ENCODE results near the gene WDR77.

Gene WDR77

GRCh38 chr1:111417755-111418154, 31.3 kb downstream of the WDR77 start:
- TF ChIP-seq CTCF (IDR thresholded peaks at IDR 0.05; ENCODE audit: borderline replicate concordance, control extremely low read depth, extremely low read depth, insufficient read depth, missing control alignments), result no peak
- in situ Hi-C loops (cut with MboI; ENCODE audit: low sequenced_read_pairs, unreplicated experiment), result no loop called here
- no peak for DNase-seq (ENCODE audit: low spot score)

- TF ChIP-seq CTCF (IDR thresholded peaks at IDR 0.05; ENCODE audit: borderline replicate concordance, control extremely low read depth, extremely low read depth, insufficient read depth, missing control alignments), result no peak
- in situ Hi-C loops (cut with MboI; ENCODE audit: low sequenced_read_pairs, unreplicated experiment), result no loop called here
- DNase-seq (ENCODE audit: low spot score), result no peak
These were observed 33.6 kb downstream of the WDR77 start for GRCh38 chr1:111415461-111415860.

- DNase-seq (ENCODE audit: low spot score), result no peak
- in situ Hi-C loops (cut with MboI; ENCODE audit: low sequenced_read_pairs, unreplicated experiment), result no loop called here
- no peak for TF ChIP-seq CTCF (IDR thresholded peaks at IDR 0.05; ENCODE audit: borderline replicate concordance, control extremely low read depth, extremely low read depth, insufficient read depth, missing control alignments)
These were observed 34.3 kb downstream of the WDR77 start for GRCh38 chr1:111414756-111415155.

- in situ Hi-C loops (cut with MboI; ENCODE audit: low sequenced_read_pairs, unreplicated experiment), result no loop called here
- TF ChIP-seq CTCF (IDR thresholded peaks at IDR 0.05; ENCODE audit: borderline replicate concordance, control extremely low read depth, extremely low read depth, insufficient read depth, missing control alignments), result no peak
- no peak for DNase-seq (ENCODE audit: low spot score)
These were observed 36.2 kb downstream of the WDR77 start for GRCh38 chr1:111412839-111413238.

GRCh38 chr1:111407301-111407700, 41.8 kb downstream of the WDR77 start:
- no peak for TF ChIP-seq CTCF (IDR thresholded peaks at IDR 0.05; ENCODE audit: borderline replicate concordance, control extremely low read depth, extremely low read depth, insufficient read depth, missing control alignments)
- no peak for DNase-seq (ENCODE audit: low spot score)
- in situ Hi-C loops (cut with MboI; ENCODE audit: low sequenced_read_pairs, unreplicated experiment), result no loop called here

GRCh38 chr1:111406321-111406768, 42.7 kb downstream of the WDR77 start:
- TF ChIP-seq CTCF (IDR thresholded peaks at IDR 0.05; ENCODE audit: borderline replicate concordance, control extremely low read depth, extremely low read depth, insufficient read depth, missing control alignments), result no peak
- DNase-seq (ENCODE audit: low spot score), result peak; percentile 52
- in situ Hi-C loops (cut with MboI; ENCODE audit: low sequenced_read_pairs, unreplicated experiment), result no loop called here

- DNase-seq (ENCODE audit: low spot score), result no peak
- TF ChIP-seq CTCF (IDR thresholded peaks at IDR 0.05; ENCODE audit: borderline replicate concordance, control extremely low read depth, extremely low read depth, insufficient read depth, missing control alignments), result no peak
- in situ Hi-C loops (cut with MboI; ENCODE audit: low sequenced_read_pairs, unreplicated experiment), result no loop called here
These were observed 44.5 kb downstream of the WDR77 start for GRCh38 chr1:111404588-111404987.
